ENCODE measurements around the gene NLGN2.

NLGN2 gene

DNA sequence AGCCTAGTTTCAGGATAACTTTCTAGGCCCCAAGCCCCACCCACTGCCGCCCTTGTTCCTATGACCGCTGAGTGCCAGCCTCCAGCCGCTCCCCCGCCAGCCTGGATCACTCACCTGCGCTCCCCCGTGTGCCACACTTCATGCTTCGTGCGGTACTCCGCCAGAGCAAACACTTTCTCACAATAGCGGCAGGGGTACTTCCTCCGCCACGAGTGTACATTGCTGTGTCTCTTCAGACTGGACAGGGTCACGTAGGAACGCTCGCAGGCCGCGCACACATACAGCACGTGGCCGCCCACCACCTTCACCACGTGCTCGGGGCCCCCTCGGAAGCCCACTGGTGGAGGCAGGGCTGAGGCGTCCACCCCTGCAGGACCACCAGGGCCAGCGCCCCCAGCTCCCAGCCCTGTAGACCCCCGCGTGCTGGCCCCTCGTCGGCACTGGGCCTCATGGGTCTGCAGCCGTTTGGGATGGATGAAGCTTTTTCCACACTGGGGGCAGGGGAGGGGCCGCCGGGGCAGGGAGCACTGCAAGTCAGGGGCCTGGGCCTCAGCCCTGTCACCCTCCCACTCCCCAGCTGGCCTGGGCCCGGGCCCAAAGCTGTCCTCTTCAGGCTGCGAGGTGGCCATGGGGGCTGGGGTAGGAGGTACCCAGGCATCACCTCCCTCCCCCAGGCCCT is 58.1 kb downstream of the NLGN2 start:
- no peak for DNase-seq (ENCODE audit: low read depth, low spot score)

GRCh38 chr17:7466318-7466638 is 58.6 kb downstream of the NLGN2 start:
- no peak for DNase-seq (ENCODE audit: low read depth, low spot score)

- DNase-seq (ENCODE audit: low read depth, low spot score) = peak; percentile 65
Measured at GRCh38 chr17:7466639-7467341, 59.1 kb downstream of the NLGN2 start.

- no peak for DNase-seq (ENCODE audit: low read depth, low spot score)
Measured at GRCh38 chr17:7467498-7467897, 59.9 kb downstream of the NLGN2 start.

GRCh38 chr17:7468290-7468689 is 60.6 kb downstream of the NLGN2 start:
- DNase-seq (ENCODE audit: low read depth, low spot score) = no peak

GRCh38 chr17:7468804-7469389 is 61.3 kb downstream of the NLGN2 start:
- no peak for DNase-seq (ENCODE audit: low read depth, low spot score)
